HuH-7.5 (cell line): Measurements from ENCODE around the gene AKNA.

Source experiments
- DNase-seq: peaks from one replicate; pipeline ENCODE4 v3.0.0; 2011; ENCODE audit warnings: low spot score

AKNA gene

GRCh38 chr9:114387680-114388356 lies at the start of gene AKNA:
AKNA (minus strand) TSS chr9:114387982; CDS start chr9:114381333, 6,649 bp downstream.
- DNase-seq: no peak

- DNase-seq: no peak
Measured at GRCh38 chr9:114437401-114437893, 49.7 kb upstream of the AKNA start.

- peak; percentile 46 for DNase-seq
Measured at GRCh38 chr9:114434878-114435311, 47.1 kb upstream of the AKNA start.

GRCh38 chr9:114433720-114434255 lies 46.0 kb upstream of the AKNA start:
- no peak for DNase-seq

GRCh38 chr9:114433086-114433485 lies 45.3 kb upstream of the AKNA start:
- no peak for DNase-seq

GRCh38 chr9:114432323-114433067 lies 44.7 kb upstream of the AKNA start:
- DNase-seq: no peak

- no peak for DNase-seq
Measured at GRCh38 chr9:114431770-114432169, 44.0 kb upstream of the AKNA start.

GRCh38 chr9:114431003-114431402 lies 43.2 kb upstream of the AKNA start:
- no peak for DNase-seq

GRCh38 chr9:114430457-114430856 lies 42.7 kb upstream of the AKNA start:
- no peak for DNase-seq

GRCh38 chr9:114429488-114429887 lies 41.7 kb upstream of the AKNA start:
- no peak for DNase-seq

- DNase-seq: no peak
Measured at GRCh38 chr9:114428466-114428865, 40.7 kb upstream of the AKNA start.

GRCh38 chr9:114427644-114428043 lies 39.9 kb upstream of the AKNA start:
- DNase-seq: no peak

GRCh38 chr9:114426046-114426948 lies 38.5 kb upstream of the AKNA start:
- DNase-seq: no peak

- DNase-seq: no peak
Measured at GRCh38 chr9:114425126-114425525, 37.3 kb upstream of the AKNA start.

- DNase-seq: no peak
Measured at GRCh38 chr9:114424126-114424525, 36.3 kb upstream of the AKNA start.

GRCh38 chr9:114423181-114423580 lies 35.4 kb upstream of the AKNA start:
- no peak for DNase-seq

GRCh38 chr9:114421147-114421546 lies 33.4 kb upstream of the AKNA start:
- no peak for DNase-seq

- DNase-seq: no peak
Measured at GRCh38 chr9:114419796-114420195, 32.0 kb upstream of the AKNA start.

GRCh38 chr9:114418053-114418452 lies 30.3 kb upstream of the AKNA start:
- DNase-seq: no peak

GRCh38 chr9:114417511-114417910 lies 29.7 kb upstream of the AKNA start:
- DNase-seq: no peak

GRCh38 chr9:114416906-114417305 lies 29.1 kb upstream of the AKNA start:
- no peak for DNase-seq

GRCh38 chr9:114416290-114416689 lies 28.5 kb upstream of the AKNA start:
- DNase-seq: no peak
